Psoas muscle (tissue), 8 donors: ENCODE data around the gene GAR1. TPM values are rescaled to one million over a fixed set of nuclear protein-coding genes. Genes with fewer than 3 reads are reported as not detected.

Source experiments
- ATAC-seq, 4 donors: fragments of 200-7000 bp; cut with Tn5 transposase; one replicate each; pipeline ENCODE4 v1.9.1; 2020; ENCODE audit warnings: moderate library complexity in 3 of 4, mild to moderate bottlenecking in 2 of 4
- DNase-seq, 2 donors: peaks; one replicate each; pipeline ENCODE4 v3.0.0-alpha.2; 2020
- H3K27ac ChIP-seq: fragments of 200-600 bp; one replicate; pipeline ENCODE4 v1.8.0; 2022
- H3K27me3 ChIP-seq, 3 donors: fragments of 200-600 bp in 1 of 3; one replicate each; pipeline versions ENCODE4 v1.6.1 to v1.8.0; 2013 to 2022; ENCODE audit warnings: low read length in 2 of 3, mild to moderate bottlenecking in 2 of 3, moderate library complexity in 1 of 3; ENCODE audit not compliant: insufficient read depth in 3 of 3
- H3K36me3 ChIP-seq, 2 donors: fragments of 200-600 bp in 1 of 2; one replicate each; pipeline versions ENCODE4 v1.6.1 to v1.8.0; 2013 to 2022; ENCODE audit warnings: low read depth in 1 of 2, mild to moderate bottlenecking in 1 of 2, moderate library complexity in 1 of 2; ENCODE audit not compliant: insufficient read depth in 1 of 2
- H3K4me1 ChIP-seq: fragments of 200-600 bp; one replicate; pipeline ENCODE4 v1.8.0; 2022
- H3K4me3 ChIP-seq: fragments of 200-600 bp; one replicate; pipeline ENCODE4 v1.8.0; 2022; ENCODE audit warnings: mild to moderate bottlenecking
- H3K9me3 ChIP-seq: fragments of 200-600 bp; one replicate; pipeline ENCODE4 v1.8.0; 2022
- WGBS, 3 donors: extraction: QIAGEN DNeasy Blood & Tissue Kit; methylation state at CpG; one replicate each; pipeline versions ENCODE4 v1.1.6 to v1.1.7; 2013; 5-methylcytosine and 5-hydroxymethylcytosine counted together
- intact Hi-C, 2 donors: fragments of 100-400 bp; cut with DNase I; formaldehyde crosslinking; loops; one replicate each; pipeline versions ENCODE4 v1.11.0 to v1.14.2; 2022
- polyA plus RNA-seq, 3 donors: library from polyadenylated mRNA; stranded (reverse); fragments of 200-250 nt; gene quantifications; one replicate each; pipeline ENCODE4 v1.2.3, GENCODE V29; 2013
- total RNA-seq, 4 donors: library from RNA; stranded (reverse); fragmentation: NEBNext Ultra II Directional in 2 of 4; extraction: Animal tissue kit (Norgen Biotek cat#: 25700) in 2 of 4; gene quantifications; one replicate each; pipeline versions ENCODE4 v1.2.1 to v1.2.4, GENCODE V29; 2021 to 2023
- TF ChIP-seq, protein P1 (sequence below): fragments of 200-600 bp; IDR thresholded peaks from one replicate; pipeline ENCODE4 v1.8.0; 2022; ENCODE audit warnings: antibody characterized with exemption
- donor health status: healthy with polysubstance abuse.
- donor health status: DM: no; HTN: no; CAD: no; lungs with moderate emphysema.
- donor health status: Bipolar disorder and iron deficiency.
- donor health status: healthy.
- donor health status: DM: yes; HTN: yes; CAD: no.
- donor health status: DM: no; HTN: no; CAD: no.
- donor health status: DM: no; HTN: no; CAD: no.
- donor health status: DM: yes; HTN: yes; CAD: no.

The GAR1 gene
- total and polyA plus RNA-seq, 7 donors = 7.7 to 54.5 (median 14.4) TPM

- DNase-seq (no peak), ATAC-seq (no peak)
- no peaks in the 10 kb centered on the region for H3K9me3 ChIP-seq
- peaks cover 9% of the 10 kb centered on the region for H3K4me1 ChIP-seq
- intact Hi-C loops = no loop called here
- TF ChIP-seq, protein P1, sequence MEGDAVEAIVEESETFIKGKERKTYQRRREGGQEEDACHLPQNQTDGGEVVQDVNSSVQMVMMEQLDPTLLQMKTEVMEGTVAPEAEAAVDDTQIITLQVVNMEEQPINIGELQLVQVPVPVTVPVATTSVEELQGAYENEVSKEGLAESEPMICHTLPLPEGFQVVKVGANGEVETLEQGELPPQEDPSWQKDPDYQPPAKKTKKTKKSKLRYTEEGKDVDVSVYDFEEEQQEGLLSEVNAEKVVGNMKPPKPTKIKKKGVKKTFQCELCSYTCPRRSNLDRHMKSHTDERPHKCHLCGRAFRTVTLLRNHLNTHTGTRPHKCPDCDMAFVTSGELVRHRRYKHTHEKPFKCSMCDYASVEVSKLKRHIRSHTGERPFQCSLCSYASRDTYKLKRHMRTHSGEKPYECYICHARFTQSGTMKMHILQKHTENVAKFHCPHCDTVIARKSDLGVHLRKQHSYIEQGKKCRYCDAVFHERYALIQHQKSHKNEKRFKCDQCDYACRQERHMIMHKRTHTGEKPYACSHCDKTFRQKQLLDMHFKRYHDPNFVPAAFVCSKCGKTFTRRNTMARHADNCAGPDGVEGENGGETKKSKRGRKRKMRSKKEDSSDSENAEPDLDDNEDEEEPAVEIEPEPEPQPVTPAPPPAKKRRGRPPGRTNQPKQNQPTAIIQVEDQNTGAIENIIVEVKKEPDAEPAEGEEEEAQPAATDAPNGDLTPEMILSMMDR = no peak
- no peak overlapping the region for H3K4me3 ChIP-seq
- H3K27me3 ChIP-seq = no peaks in the 10 kb centered on the region
- WGBS, 3 donors = 96 to 98% (median 96%) methylated on average over 6 of the region's 6 CpGs
- no peak overlapping the region for H3K27ac ChIP-seq
- no peaks in the 10 kb centered on the region for H3K36me3 ChIP-seq
Measured at GRCh38 chr4:109872950-109873656, 57.5 kb downstream of the GAR1 start.

DNA sequence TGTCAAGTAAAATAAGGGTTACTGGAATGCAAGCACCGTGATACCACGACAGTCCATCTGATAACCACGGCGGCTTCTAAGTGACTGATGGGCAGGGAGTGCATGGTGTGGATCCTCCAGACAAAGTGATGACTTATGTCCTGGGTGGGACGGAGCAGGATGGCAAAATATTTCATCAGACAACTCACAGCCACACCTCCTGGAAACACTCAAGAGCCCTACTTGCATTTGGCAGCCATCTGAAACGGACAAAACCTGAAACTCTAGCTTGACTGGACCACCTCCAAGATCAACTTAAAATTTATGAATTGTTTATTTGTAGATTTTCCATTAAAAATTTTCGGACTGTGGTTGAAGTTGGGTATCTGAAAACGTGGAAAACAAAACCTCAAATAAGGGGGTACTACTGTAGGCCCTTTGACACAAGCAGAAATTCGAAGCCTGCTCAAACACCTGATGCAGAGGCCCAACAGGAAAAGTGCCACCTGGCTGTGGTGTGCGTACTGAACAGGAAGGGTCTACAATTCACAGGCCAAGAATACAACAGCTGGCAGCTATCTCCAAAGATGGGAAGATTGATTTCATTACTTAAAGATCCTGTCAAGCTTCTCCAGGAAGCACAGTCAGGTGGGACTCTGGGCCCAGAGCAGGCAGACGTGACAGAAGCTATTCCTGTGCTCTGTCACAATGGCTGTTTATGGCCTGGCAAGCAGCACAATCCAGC is 58.4 kb downstream of the GAR1 start:
- H3K27me3 ChIP-seq = no peaks in the 10 kb centered on the region
- H3K27ac ChIP-seq = peak overlapping the region; percentile 14
- H3K4me3 ChIP-seq = no peak overlapping the region
- TF ChIP-seq, protein P1 = no peak
- WGBS, 3 donors = 48 to 63% (median 57%) methylated on average over 11 of the region's 11 CpGs
- DNase-seq (no peak), ATAC-seq (peak; percentile 57 to 88 (median 70))
- intact Hi-C loops = no loop called here
- H3K4me1 ChIP-seq = peaks cover 9% of the 10 kb centered on the region
- no peaks in the 10 kb centered on the region for H3K9me3 ChIP-seq
- no peaks in the 10 kb centered on the region for H3K36me3 ChIP-seq

Other genes starting within 250 kb of the GAR1 start
- 1 to 10 TPM; 2.7 to 4.6 (median 4.0) TPM for gene CASP6, start 112.3 kb upstream of the GAR1 start, total RNA-seq
- 1 to 10 TPM; 4.2 to 8.9 (median 5.2) TPM for gene CASP6, start 112.3 kb upstream of the GAR1 start, polyA plus RNA-seq
- 10 to 100 TPM; 31.9 to 52.5 (median 40.6) TPM for gene PLA2G12A, start 85.7 kb upstream of the GAR1 start, total RNA-seq
- 10 to 100 TPM; 19.1 to 30.9 (median 19.1) TPM for gene PLA2G12A, start 85.7 kb upstream of the GAR1 start, polyA plus RNA-seq
- gene CFI, start 13.8 kb upstream of the GAR1 start, total RNA-seq = 1 to 10 TPM; 3.5 to 6.1 (median 4.3) TPM
- gene CFI, start 13.8 kb upstream of the GAR1 start, polyA plus RNA-seq = 1 to 10 TPM; 2.9 to 5.7 (median 4.7) TPM
- gene RRH, start 12.2 kb downstream of the GAR1 start, total RNA-seq = under 1 TPM in 2 of 4 donors, not detected in 2; 0.15 to 0.36 TPM
- gene RRH, start 12.2 kb downstream of the GAR1 start, polyA plus RNA-seq = under 1 TPM in 2 of 3 donors, not detected in 1; 0.03 to 0.09 TPM
- under 1 TPM in 3 of 4 donors, not detected in 1; 0.06 to 0.08 (median 0.08) TPM for gene LRIT3, start 32.3 kb downstream of the GAR1 start, total RNA-seq
- gene LRIT3, start 32.3 kb downstream of the GAR1 start, polyA plus RNA-seq = under 1 TPM; 0.03 to 0.06 (median 0.03) TPM
- gene EGF, start 97.1 kb downstream of the GAR1 start, total RNA-seq = 10 to 100 TPM; 37.1 to 92.4 (median 52.8) TPM
- 10 to 100 TPM in 2 of 3 donors, 1 to 10 TPM in 1; 2.5 to 29.9 (median 26.5) TPM for gene EGF, start 97.1 kb downstream of the GAR1 start, polyA plus RNA-seq